ENCODE data around the gene ADGRL4.
"Not testable (repeated sequence)": the region's sequence is repeated elsewhere in the genome, so short reads cannot be mapped to it uniquely, and the experiment has no call there.

The ADGRL4 gene

DNA sequence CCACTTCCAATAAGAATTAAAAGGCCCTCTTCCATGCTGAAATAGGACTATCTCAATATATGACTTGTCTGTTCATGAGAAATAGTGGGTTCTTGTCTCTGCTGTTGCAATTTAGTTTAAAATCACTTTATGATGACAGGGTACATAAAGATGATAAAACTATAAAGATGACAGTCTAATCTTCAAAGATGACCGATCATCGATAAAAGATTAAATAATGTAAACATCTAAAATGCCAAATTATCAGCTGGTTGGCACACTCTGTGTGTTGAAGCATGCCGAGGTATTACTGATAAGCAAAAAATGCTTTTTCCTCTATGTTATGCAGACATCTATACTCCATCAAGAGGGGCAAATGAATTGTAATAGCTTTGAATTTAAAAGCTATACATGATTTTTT lies 89.5 kb downstream of the ADGRL4 start:
- no peak for DNase-seq

GRCh38 chr1:78913950-78914349 lies 92.6 kb downstream of the ADGRL4 start:
- no peak for DNase-seq

GRCh38 chr1:78911956-78912880 lies 94.3 kb downstream of the ADGRL4 start:
- DNase-seq, result no peak

DNA sequence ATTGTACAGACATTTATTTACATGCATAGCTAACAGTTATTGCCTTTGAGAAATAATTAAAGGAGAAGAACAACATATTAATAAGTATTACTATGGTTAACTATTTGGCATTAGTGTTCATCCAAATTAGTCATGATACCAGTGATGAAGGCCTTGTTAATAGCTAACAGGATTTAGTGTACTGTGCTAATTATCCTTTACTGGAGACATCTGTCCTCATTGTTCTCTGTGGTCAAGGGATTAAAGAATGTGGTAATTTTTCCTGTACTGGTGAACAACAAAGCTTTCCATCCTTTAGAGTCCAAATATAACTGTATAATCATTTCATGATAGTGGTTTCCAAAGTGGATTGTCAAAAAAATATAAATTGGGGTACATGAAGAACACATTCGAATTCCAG lies 103.9 kb downstream of the ADGRL4 start:
- DNase-seq, result no peak

GRCh38 chr1:78894811-78895210 lies 111.7 kb downstream of the ADGRL4 start:
- no peak for DNase-seq

- no peak for DNase-seq
Observed at GRCh38 chr1:78892260-78892840, 114.2 kb downstream of the ADGRL4 start.

GRCh38 chr1:78887458-78887857 lies 119.1 kb downstream of the ADGRL4 start:
- no peak for DNase-seq

DNA sequence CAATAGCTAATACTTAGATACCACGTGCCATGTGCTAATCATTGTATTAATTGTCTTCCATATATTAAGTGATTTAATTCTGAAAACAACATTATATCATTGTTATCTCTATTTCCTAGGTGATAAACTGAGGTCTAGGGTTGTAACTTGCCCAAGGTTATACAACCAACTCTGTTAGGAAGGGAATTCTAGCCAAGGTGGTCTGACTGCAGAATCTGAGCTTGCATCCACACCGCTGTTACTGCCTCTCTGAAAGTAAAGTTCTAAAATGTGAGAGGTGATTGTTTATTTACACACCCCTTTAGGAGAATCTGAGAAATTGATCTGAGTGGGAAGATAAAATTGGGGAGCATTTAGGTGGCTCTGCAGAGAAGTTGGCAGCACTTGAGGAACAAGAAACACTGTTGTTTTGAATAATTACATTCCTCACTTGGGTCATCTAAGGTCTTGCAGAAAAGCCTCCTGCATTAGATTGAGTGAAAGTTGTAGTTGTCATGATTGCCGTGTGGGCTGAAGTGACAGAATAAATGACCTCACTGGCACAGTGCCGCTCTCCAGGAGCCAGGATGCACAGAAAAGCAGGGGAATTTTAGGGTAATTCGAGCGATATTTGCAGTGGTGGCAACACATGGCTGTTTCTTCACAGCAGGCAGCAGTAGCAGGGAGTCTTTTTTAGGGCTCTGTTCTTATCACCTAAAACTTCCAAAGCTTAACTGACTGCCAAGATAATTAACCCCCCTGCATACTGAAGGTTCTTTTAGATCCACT lies 121.7 kb downstream of the ADGRL4 start:
- DNase-seq, result no peak

- DNase-seq, result no peak
Observed at GRCh38 chr1:78880223-78880622, 126.3 kb downstream of the ADGRL4 start.

- DNase-seq, result not testable (repeated sequence)
Observed at GRCh38 chr1:78875986-78876385, 130.5 kb downstream of the ADGRL4 start.

GRCh38 chr1:78872801-78873200 lies 133.7 kb downstream of the ADGRL4 start:
- DNase-seq, result not testable (repeated sequence)

- no peak for DNase-seq
Observed at GRCh38 chr1:78871249-78871648, 135.3 kb downstream of the ADGRL4 start.

DNA sequence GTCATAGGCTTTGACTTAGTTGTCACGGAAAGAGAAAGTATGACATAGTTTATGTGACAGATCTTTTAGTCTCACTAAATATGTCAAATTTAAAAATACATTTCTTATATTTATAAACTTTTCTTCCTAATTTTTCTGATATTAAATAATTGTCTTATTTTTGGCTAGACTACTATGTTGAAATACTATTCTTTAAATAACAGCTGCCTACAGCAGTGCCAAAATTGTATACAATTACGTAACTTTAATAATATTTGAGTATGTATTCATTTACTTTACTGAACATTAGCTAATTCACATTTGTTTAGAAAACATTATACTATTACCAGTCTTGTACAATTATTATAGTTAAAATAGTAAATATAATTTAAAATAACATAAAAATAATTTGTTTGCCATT lies 137.4 kb downstream of the ADGRL4 start:
- no peak for DNase-seq

DNA sequence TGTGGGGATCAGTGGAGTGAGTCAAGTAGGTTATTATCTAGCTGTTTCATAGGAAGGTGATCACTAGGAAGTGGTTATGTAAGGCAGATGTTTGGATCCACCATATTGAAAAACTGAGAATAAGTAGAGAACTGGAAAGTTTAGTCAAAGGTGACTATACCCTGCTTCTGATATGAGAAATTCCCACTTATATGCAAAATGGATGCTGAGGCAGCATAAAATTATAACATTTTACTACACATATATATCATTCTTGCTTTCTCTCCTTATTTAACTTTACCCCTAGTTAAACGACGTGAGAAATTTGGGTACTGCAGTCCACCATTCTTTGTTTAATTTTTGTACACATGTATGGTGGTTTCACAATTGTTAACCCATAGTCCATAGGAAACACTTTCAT lies 142.4 kb downstream of the ADGRL4 start:
- DNase-seq, result no peak

DNA sequence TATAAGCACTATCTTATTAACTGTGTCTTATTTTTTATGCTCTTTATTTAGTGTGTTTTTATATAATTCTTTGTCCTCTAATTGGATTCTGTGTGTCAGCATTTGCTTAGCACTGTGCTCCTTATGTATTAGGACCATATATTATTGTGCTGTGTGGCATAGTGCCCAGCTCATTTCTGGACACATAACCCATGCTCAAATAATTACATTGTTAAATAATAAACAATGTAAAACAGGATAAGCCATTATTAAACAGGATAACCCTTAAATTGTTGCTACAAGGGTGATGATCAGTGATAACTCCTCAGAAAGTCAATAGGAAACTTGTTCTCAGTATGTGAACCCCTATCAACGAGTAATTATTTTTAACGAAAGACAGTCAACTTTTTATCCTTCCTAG lies 150.4 kb downstream of the ADGRL4 start:
- no peak for DNase-seq

- DNase-seq, result no peak
Observed at GRCh38 chr1:78855258-78855657, 151.3 kb downstream of the ADGRL4 start.

DNA sequence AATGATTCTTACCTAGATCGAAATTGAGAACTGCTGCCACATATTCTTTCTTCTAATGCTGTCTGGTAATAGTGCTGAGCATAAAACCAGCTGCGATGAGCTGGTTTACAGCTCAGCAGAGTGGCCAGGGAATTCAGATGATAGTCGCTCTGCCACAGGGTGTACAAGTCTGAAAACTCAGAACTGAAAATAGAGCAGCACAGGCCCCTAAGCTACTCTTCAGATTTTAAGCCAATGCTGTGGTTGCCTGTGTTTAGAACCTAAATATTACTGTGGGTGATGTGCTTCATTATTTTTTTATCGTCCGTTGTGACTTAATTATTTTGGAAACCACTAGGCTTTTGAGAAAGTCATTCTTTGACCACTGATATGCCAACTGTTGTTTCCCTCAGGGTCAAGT lies 152.0 kb downstream of the ADGRL4 start:
- DNase-seq, result no peak

DNA sequence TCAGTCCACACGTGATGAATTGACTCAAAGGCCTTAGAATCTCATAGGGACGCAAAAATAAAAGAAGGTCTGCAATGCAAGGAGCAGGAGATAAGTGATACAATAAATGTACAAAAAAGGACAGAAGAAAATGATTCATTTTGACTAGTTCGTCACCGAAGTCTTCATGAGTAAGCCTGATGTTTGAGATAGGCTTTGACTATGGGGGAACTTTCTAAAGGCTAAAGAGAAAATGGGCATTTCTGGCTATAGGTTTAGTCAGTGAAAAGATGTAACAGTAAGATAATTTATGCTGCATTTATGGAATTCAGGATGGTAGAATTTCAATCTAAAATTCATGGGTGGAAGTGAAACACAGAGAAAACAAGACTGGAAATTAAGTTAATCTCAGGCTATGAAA lies 163.0 kb downstream of the ADGRL4 start:
- no peak for DNase-seq

DNA sequence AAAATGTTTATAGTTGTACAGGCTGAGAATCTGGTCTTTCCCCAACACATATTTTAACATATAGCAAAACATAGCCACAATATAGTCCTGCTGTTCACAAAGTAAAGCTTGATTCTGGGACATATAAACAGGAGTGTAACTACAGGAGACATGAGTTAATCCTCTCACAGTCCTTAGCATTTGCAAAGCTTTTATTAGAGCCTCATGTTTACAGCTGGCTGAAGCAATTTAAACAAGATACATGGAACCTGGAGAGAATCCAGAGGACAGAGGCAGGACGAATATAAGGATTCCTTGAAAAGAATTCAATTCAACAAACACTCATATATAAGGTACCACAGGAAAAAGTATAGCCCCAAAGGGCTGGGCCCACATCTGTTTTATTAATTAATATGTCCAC lies 163.4 kb downstream of the ADGRL4 start:
- DNase-seq, result no peak

DNA sequence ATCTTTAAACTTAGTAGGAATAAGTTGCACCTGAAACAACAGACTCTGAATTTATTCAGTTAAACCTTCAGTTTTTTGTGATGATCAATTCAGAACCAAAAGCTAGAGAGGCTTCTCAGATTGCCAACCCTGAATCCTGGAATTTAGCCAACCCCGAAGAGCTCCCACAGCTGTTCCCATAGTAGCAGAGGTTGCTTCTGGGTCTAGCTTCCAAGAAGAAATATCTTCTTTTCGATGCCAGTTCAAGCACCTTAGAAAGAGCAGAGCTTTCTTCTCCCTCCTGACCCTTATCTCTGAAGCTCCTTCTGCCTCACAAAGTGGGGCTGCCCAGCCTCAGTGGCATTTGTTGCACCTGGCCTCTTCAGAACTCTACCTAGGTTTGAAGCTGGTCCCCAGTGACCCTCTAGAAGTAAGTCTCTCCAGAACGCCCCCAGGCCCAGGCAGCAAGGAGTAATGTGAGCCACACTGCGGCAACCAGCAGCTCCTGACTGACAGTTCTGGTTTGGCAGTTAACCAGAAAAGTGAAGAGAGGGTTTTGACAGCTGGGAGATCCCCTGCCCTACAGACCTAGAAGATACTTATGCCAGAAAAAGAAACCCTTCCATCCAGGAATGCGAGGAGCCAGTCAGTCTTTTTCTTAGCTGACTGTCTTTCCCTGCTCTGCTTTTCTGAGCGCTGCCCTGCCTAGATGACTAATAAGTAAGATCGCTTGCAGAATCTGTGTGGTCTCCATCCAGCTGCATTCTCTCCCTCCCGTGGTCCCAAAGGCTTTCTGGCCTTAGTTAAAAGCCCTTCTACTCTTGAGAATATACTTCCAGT lies 165.9 kb downstream of the ADGRL4 start:
- DNase-seq, result no peak
